MM.1S (cell line): ENCODE data around the gene PTTG1IP.

ENCODE experiments used
- DNase-seq: peaks from one replicate; pipeline ENCODE4 v3.0.0-alpha.2; 2015
- H2AFZ ChIP-seq: fragments of 300-600 bp; sonication (generic); 2 replicates; pipeline ENCODE4 v1.6.0; 2016; ENCODE audit warnings: antibody characterized with exemption, low read length
- H3F3A ChIP-seq: fragments of 300-600 bp; sonication (generic); 2 replicates; pipeline ENCODE4 v1.6.1; 2016; ENCODE audit warnings: mild to moderate bottlenecking, antibody characterized with exemption, low read length, moderate library complexity, mixed read lengths; ENCODE audit not compliant: insufficient read depth
- H3K27ac ChIP-seq: fragments of 300-600 bp; sonication (generic); 2 replicates; pipeline ENCODE4 v1.5.1; 2016; ENCODE audit warnings: mild to moderate bottlenecking, low read length
- H3K27me3 ChIP-seq: fragments of 300-600 bp; sonication (generic); replicated peaks from 2 replicates; pipeline ENCODE4 v1.6.0; 2016; ENCODE audit warnings: low read length; ENCODE audit not compliant: insufficient read depth
- H3K36me3 ChIP-seq: fragments of 300-600 bp; sonication (generic); replicated peaks from 2 replicates; pipeline ENCODE4 v1.6.1; 2016; ENCODE audit warnings: mild to moderate bottlenecking, low read length, mixed read lengths; ENCODE audit not compliant: insufficient read depth
- H3K4me1 ChIP-seq: fragments of 300-600 bp; sonication (generic); 2 replicates; pipeline ENCODE4 v1.6.1; 2016; ENCODE audit warnings: low read length, mixed read lengths
- H3K4me2 ChIP-seq: fragments of 300-600 bp; sonication (generic); 2 replicates; pipeline ENCODE4 v1.6.0; 2016; ENCODE audit warnings: low read depth, low read length
- H3K4me3 ChIP-seq: fragments of 300-600 bp; sonication (generic); 2 replicates; pipeline ENCODE4 v1.5.1; 2016; ENCODE audit warnings: low read length, mixed read lengths
- H3K79me2 ChIP-seq: fragments of 300-600 bp; sonication (generic); 2 replicates; pipeline ENCODE4 v1.6.1; 2016; ENCODE audit warnings: mixed run types, low read length, mixed read lengths
- H3K9ac ChIP-seq: fragments of 300-600 bp; sonication (generic); 2 replicates; pipeline ENCODE4 v1.6.1; 2016; ENCODE audit warnings: low read length, mixed read lengths
- H3K9me2 ChIP-seq: fragments of 300-600 bp; sonication (generic); replicated peaks from 2 replicates; pipeline ENCODE4 v1.6.1; 2016; ENCODE audit warnings: mild to moderate bottlenecking, low read length, mixed read lengths; ENCODE audit not compliant: insufficient read depth
- H3K9me3 ChIP-seq: fragments of 300-600 bp; sonication (generic); replicated peaks from 2 replicates; pipeline ENCODE4 v1.6.1; 2016; ENCODE audit warnings: mild to moderate bottlenecking, low read length, mixed read lengths; ENCODE audit not compliant: insufficient read depth
- H4K20me1 ChIP-seq: fragments of 300-600 bp; sonication (generic); 2 replicates; pipeline ENCODE4 v1.6.1; 2016; ENCODE audit warnings: mild to moderate bottlenecking, low read length, moderate library complexity, mixed read lengths; ENCODE audit not compliant: insufficient read depth
- CTCF ChIP-seq: fragments of 300-600 bp; sonication (generic); IDR thresholded peaks from 2 replicates; pipeline ENCODE4 v1.5.1; 2016; ENCODE audit warnings: antibody characterized with exemption, low read length, mixed read lengths
- EZH2 ChIP-seq: fragments of 300-600 bp; sonication (generic); optimal IDR thresholded peaks from 2 replicates; pipeline ENCODE3; 2017; ENCODE audit warnings: low read depth, mild to moderate bottlenecking, antibody characterized with exemption, low read length, mixed read lengths
- EZH2phosphoT487 ChIP-seq: fragments of 300-600 bp; sonication (generic); IDR thresholded peaks from 2 replicates; pipeline ENCODE4 v1.6.1; 2018; ENCODE audit warnings: antibody characterized with exemption, low read length

The PTTG1IP gene

DNA sequence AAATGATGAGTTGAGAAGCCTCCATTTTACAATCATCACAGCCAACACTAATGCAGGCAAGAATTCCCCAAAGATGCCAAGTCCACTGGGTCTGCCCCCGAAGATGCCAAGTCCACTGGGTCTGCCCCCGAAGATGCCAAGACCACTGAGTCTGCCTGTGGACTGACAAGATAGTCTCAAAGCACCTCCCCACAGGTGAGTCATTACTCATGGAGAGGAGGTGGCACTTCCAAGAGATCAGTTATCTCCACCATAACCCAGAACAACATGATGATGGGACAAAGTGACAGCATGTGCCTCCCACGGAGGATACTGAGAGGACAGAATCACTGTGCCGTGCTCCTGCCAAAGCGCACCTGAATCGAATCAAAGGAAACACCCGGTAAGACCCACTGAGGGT lies 4.8 kb downstream of the PTTG1IP start:
- H3K36me3 ChIP-seq = no peaks in the 10 kb centered on the region
- H3K27ac ChIP-seq = no peak overlapping the region
- no peaks in the 10 kb centered on the region for H3K27me3 ChIP-seq
- H3K79me2 ChIP-seq = peaks cover 89% of the 10 kb centered on the region
- DNase-seq = no peak
- TF ChIP-seq CTCF (no peak), EZH2 (no peak), EZH2phosphoT487 (no peak)
- no peaks in the 10 kb centered on the region for H3K9me3 ChIP-seq
- no peak overlapping the region for H3K4me3 ChIP-seq
- no peaks in the 10 kb centered on the region for H3F3A ChIP-seq
- peaks cover 16% of the 10 kb centered on the region for H4K20me1 ChIP-seq
- H3K4me1 ChIP-seq = peaks cover 20% of the 10 kb centered on the region
- no peak overlapping the region for H3K9ac ChIP-seq
- H2AFZ ChIP-seq = no peak overlapping the region
- H3K4me2 ChIP-seq = no peak overlapping the region
- no peaks in the 10 kb centered on the region for H3K9me2 ChIP-seq

- Histone ChIP-seq H3K4me2 (no peak overlapping the region), H3K4me1 (peaks cover 20% of the 10 kb centered on the region), H3K9ac (no peak overlapping the region), H3K9me2 (no peaks in the 10 kb centered on the region), H4K20me1 (peaks cover 16% of the 10 kb centered on the region), H3K27ac (no peak overlapping the region), H3K27me3 (no peaks in the 10 kb centered on the region), H3K79me2 (peaks cover 94% of the 10 kb centered on the region), H2AFZ (no peak overlapping the region), H3F3A (no peaks in the 10 kb centered on the region), H3K9me3 (no peaks in the 10 kb centered on the region), H3K36me3 (no peaks in the 10 kb centered on the region), H3K4me3 (no peak overlapping the region)
- no peak for TF ChIP-seq CTCF
- TF ChIP-seq EZH2 = no peak
- TF ChIP-seq EZH2phosphoT487 = no peak
- DNase-seq = no peak
Measured at GRCh38 chr21:44867999-44868700, 5.3 kb downstream of the PTTG1IP start.

- peaks cover 17% of the 10 kb centered on the region for H3K4me1 ChIP-seq
- no peak overlapping the region for H2AFZ ChIP-seq
Measured at GRCh38 chr21:44867464-44867863, 6.0 kb downstream of the PTTG1IP start.

More at GRCh38 chr21:44867464-44867863, 6.0 kb downstream of the PTTG1IP start:
- H3K9ac ChIP-seq = no peak overlapping the region
- no peaks in the 10 kb centered on the region for H3K9me3 ChIP-seq
- no peaks in the 10 kb centered on the region for H3K36me3 ChIP-seq
- H3K9me2 ChIP-seq = no peaks in the 10 kb centered on the region
- TF ChIP-seq EZH2 (no peak), EZH2phosphoT487 (no peak), CTCF (no peak)
- H4K20me1 ChIP-seq = peaks cover 16% of the 10 kb centered on the region
- H3K27ac ChIP-seq = no peak overlapping the region
- H3K4me3 ChIP-seq = no peak overlapping the region
- no peaks in the 10 kb centered on the region for H3F3A ChIP-seq
- no peak overlapping the region for H3K4me2 ChIP-seq
- DNase-seq = no peak
- no peaks in the 10 kb centered on the region for H3K27me3 ChIP-seq
- H3K79me2 ChIP-seq = peaks cover 94% of the 10 kb centered on the region
